SKM-1 treated with dmso at 0.1 percent for 144 hours (cell line): ENCODE results near the gene SYT13.
A peak's percentile ranks its signal among the peaks of the same experiment; 100 is the strongest.
"Not testable (repeated sequence)": the region's sequence is repeated elsewhere in the genome, so short reads cannot be mapped to it uniquely, and the experiment has no call there.

ENCODE experiments used
- DNase-seq: peaks from one replicate; lab custom pipeline; 2025; ENCODE audit not compliant: unreplicated experiment; lab: John Stamatoyannopoulos, UW

Gene SYT13

DNA sequence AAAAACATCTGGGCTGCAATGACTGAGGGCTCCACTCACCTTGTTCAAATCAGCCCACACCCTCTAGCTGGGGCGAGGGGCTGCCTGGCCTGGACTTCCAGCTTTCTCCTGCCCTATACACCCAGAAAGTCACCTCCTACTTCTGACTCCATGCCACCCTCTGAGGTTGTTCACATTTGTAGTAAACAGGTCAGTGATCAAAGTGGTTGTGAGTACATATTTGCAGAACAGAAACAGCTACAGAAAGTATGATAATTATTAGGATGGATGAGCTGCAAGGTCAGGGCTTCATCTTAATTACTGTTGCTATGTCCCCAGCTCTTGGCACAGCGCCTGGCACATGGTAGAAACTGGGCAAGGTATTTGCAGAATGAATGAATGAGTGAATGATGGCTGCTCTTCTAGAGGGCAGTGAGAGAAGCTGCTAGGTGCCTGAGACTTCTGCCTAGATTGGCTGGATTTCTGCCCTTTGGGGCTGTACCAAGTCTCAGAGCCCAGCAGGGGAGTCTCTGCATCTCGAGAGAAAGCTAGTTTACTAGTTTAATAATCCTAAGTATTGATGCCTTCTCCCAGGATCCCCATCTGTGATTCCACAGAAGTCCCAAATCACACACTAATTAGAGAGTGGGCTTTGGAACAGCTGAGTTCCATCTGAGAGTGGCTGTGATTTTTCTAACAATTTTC lies 36.0 kb downstream of the SYT13 start:
- DNase-seq = no peak

DNA sequence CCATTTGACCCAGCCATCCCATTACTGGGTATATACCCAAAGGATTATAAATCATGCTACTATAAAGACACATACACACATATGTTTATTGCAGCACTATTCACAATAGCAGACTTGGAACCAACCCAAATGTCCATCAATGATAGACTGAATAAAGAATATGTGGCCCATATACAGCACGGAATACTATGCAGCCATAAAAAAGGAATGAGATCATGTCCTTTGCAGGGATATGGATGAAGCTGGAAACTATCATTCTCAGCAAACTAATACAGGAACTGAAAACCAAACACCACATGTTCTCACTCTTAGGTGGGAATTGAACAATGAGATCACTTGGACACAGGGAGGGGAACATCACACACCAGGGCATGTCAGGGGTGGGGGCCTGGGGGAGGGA lies 36.8 kb downstream of the SYT13 start:
- not testable (repeated sequence) for DNase-seq

DNA sequence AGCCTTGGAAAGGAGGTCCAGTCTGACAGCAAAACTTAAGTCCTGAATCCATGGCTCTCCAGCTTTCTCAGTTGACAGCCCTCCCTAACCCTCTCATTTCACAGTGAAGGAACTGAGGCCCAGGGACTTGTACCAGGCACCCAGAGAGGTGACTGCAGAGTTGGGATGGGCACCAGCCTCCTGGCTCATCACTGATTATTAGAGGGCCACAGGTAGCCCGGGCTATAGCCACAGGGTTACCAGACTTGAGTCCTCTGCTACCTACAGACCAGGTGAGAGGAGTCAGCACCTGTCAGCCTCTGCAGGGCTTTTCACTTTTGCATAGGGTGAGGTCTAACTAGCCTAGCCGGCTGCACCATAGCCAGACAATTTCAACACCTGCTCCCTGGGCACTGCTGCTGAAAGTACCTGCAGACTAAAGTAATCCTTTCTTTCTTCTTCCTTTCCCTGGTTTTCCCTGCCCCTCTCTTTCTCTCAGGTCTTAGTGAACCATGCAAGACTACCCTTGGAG lies 37.6 kb downstream of the SYT13 start:
- no peak for DNase-seq

DNA sequence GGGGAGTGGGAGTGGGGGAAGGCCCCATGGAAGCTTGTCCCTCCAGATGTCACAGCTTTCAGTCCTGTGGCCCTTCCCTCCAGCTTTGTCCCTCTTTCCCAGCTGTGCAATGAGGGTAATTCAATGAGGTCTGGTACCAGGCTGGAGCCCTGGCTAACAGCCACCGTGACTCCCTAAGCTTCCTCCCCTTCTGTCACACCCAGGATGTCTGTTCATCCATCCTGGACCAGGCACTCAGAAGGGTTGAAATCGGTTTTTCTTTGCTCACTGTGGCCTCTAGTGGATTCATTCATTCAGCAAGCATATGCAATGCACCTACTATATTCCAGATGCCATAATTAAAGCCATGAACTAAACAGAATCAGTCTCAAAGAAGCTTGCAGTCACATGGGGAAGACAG lies 38.7 kb downstream of the SYT13 start:
- DNase-seq = no peak

DNA sequence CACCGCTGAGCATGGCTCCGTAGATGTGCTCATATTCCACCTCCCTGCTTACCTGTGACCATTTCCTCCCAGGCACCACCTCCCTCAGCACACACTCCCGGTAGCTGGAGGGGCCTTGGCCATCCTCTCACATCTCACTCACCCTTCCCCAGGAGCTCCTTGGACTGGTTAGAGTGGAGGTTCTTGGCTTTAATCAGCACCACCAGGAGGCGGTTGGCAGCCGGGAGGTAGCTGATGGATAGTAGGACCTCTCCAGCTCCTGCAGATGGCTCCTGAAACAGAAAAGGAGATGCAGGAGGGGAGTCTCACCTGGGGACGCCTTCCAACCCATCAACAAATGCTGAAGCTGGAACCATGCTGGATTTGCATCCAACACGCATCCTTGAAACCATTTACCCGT lies 39.9 kb downstream of the SYT13 start:
- DNase-seq = no peak

DNA sequence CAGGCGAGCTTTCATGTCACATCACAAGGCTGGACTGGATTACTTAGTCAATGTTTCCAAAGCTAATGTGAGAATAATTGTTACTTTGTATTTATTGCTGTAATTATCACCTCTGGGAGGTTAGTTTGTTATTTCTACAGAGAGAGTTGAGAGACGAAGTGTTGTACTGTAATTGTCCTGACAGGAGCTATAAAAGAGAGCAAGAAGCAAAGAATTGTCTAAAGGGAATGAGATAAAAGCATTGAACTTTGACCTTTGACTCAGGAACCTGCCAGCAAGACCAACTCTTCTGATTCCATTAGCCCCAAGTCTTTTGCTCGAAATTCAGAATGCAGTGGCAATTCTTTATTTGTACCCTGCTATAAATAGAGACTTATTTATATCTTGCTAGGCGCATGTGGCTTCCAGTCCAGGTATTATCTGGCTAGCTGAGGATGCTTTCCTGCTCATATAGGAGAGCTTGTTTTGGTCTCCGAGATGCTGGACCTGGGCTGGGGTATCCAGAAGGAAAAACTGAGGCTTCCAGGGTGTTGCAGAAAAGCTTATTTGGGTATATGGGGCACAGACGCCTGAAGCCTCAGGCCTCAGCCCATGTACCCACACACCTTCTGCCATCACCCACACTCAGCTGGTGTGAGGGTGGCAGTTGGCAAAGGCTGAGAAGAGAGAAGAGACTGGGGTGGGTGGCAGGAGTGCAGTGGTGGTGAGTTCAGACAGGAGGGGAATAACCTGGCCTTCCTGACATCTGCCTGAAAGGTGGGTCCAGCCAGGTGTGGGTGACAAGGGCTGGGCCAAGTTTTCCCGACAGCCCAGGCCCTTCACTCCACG lies 40.7 kb downstream of the SYT13 start:
- DNase-seq = no peak

DNA sequence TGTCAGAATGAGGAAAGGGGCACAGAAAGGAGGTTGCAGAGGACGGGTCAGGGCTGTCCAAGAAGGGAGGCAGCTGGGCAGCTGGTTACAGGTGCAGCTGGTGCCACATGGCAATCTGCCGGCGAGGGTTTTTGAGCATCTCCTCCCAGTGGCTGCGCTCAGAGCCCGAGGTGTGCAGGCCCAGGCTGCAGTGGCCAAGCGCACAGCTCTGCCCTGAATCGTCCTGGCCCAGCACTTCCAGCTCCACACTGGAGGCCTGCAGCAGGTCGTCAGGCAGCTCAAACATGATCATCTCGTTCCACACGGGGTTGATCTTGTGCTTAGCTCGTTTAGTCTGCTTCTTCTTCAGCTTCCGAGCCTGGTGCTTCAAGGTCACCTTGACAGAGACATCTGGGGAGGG lies 42.2 kb downstream of the SYT13 start:
- no peak for DNase-seq

DNA sequence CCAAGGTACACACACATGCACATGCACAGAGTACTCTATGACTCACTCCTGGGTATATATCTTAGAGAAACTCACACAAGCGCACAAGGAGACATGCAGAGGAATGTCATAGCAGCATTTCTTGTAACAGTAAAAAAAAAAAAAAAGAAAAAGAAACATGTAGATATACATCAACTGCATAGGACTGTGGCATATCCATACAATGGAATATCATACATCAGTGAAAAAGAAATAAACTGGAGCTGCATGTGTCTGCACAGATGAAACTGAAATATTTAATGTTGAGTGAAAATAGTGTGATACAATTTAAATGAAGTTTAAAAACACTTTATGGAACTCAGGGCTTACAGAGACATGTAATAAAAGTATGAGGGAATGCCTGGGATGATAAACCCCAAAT lies 46.4 kb downstream of the SYT13 start:
- no peak for DNase-seq

DNA sequence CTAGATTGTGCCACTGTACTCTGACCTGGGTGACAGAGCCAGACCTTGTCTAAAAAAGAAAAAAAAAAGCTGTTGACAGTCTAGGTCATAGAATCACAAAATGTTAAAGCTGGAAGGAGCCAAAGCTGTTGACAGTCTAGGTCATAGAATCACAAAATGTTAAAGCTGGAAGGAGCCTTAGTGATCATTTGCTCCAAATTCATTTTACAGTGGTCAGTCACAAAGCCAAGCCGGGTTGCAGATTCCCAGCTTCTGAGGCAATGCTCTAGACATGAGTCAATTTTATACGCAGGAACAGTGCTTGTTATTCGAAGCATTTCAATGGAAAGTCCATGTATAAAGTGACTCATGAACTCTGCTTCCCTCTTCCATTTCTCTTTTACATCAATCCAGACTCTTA lies 47.4 kb downstream of the SYT13 start:
- no peak for DNase-seq

DNA sequence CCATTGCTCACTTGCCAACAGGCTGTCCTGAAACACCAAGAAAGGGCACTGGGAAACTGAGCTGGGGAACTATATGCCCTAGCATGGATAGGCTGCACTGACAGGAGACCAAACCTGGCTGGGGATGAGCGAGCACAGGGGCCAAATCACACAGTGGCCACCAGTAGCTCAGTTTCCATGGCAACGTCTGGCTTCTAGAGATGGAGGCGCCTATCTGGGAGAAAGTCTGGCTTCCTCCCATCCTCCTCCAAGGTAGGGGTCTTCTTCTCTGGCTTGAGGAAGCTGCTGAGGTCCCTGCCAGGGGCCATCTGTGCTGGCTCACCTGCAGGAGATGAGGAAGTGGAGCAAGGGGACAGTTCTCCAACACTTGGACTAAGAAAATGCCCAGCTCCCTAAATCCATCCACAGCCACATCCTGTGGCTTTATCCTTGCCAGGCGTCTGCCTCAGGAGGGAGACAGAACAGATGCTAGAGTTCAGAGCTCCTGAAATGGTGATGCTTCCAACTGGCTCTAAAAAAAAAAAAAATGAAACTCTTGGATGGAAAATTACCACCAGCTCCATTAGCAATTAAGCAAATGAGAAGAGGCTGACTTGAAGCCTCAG lies 48.3 kb downstream of the SYT13 start:
- no peak for DNase-seq

DNA sequence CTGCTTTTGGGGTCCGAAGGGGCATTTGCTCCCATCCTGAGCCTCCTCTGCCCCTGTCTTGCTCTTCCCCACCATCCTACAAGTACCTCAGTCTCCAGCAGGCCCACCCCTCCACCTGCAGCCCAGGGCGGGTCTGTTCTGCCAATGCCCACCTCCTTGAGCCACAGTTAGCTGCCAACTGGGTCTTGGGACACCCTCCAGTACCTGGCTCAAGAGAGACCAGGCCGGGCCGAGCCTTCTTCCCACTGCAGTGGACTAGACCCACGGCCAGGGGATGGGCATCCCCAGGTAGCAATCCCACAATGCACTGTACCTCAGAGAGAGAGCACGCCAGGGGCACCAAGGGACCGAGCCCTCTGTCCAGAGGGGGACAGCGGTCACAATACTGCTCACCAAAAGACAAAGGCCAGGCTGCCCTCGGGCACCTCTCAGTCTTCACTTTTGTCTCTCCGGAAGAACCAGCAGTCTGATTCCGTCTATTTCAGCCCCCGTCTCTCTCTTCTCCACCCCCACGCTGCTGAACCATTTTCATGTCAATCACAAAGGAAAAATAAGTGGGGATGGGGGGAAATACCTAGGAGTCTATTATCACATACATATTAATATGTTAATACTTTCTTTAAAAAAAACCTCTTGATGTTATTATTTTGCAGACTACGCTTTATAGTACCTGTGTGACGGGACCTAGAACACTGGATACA lies 51.7 kb downstream of the SYT13 start:
- no peak for DNase-seq

DNA sequence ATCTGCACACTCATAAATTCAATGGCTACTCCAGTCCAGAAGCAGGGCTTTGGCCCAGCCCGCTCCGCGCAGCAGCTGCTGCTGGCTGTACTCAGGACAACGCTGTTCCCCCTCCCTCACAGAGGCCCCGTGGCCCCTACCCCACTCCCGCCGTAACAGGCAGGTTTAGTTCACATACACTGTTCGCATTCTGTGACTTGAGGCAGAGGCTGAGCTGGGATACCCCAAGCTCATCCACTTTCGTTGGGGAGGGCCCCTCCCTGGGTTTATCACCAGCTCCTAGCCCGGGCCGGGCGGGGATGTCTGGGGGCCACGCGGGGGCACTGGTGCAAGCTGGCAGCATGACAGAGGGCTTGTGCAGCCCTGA lies 52.4 kb downstream of the SYT13 start:
- DNase-seq = no peak

DNA sequence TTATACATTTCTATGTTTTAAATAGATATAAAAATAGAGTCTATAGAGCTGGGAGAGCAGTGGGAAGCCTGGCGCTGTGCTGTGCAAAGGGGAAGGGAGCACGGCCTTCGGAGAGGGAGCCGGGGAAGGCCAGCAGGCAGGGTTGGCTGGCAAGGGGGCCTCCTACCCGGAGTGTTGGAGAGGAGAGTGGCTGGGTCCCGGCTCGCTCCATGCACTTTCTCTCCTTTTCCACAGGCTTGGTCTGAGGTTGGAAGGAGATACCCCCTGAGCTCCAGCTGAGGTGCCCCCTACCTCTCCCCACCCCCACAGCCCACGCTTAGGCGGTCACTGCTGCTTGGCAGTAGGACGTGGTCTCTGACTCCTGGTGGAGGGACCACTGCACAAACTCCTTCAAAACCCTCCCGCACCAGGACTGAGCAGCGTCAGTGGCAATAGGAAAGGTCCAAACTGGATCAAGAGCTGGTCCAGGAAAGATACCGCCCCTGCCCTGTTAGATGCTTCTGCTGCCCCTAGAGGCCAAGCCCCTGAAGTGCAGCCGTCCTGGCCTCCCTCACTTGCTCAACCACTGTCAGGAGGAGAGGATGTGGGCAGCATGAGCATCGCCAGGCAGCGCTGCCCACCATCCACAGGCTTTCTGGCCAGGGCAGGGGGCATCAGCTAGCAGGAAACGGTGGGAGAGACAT lies 52.9 kb downstream of the SYT13 start:
- peak; percentile 45 for DNase-seq

DNA sequence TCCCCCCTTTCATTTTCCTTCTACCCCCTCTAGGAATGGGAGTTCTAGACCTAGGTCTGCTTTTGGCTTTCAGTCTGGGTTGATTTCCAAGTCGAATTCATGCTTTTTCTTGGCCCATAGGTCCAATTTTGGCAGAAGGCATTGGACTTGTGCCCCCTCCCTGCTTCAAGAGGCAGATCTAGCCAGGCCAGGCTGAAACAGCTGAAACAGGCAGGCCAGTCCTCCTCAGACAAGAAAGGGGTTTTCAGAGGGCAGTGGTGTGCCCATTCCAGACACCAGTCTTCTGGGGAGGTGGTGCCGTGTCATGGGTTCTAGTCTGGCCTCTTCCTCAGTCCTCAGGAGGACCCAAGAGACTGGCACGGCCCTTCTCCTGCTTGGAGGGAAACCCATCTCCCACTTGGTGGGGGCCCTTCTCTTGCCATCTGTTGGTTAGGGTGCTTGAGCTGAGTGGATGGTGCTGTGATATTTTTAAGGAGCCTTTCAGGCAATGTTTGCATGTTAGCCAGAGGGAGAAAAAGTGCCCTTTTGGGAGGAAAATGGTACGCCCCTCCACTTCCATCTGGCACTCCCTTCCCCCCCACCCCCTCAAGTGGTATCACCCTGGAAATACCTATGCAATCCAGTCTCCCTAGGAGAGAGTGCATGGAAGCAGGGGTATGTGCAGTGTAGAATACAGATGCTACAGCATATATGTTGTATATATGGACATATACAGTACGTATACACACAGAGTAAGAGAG lies 53.6 kb downstream of the SYT13 start:
- DNase-seq = no peak

DNA sequence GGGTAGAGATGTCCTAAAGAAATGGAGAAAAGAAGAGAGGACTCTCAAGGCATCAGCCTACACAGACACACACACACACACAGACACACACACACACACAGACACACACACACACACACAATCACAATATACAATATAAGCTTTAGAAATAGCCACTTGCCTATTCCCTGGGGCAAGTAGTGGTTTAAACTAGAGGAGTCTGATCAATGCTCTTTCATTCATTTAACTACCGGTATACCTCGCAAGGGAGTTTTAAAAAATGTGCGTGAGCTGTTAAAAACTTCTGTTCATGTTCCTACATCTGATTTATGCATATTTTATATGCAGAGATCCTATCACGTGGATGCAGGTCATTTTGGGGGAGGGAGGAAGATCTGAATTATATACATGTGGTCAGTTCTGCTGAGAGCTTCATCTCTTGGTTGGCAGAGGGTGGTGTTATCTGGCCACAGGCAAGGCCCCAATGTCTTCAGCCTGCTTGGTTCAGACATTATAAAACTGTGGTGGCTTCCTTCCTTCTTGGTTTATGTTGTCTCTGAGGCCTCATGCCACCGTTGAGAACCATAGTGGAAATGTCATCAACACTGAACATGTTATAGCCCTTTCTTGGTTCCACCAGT lies 56.6 kb downstream of the SYT13 start:
- no peak for DNase-seq

DNA sequence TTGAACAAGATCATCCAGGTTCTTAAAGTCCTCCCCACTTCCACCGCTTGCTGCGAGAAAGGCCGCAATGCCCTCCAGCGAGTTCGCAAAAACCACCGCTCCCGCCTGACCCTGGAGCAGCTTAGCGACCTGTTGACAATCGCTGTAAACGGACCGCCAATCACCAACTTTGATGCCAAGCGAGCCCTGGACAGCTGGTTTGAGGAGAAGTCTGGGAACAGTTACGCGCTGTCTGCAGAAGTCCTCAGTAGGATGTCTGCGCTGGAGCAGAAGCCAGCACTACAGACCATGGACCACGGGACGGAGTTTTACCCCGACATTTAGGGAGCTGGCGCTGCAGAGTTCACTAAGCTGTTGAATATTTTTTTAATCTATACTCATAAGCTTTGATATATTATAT lies 58.3 kb downstream of the SYT13 start:
- DNase-seq = no peak

DNA sequence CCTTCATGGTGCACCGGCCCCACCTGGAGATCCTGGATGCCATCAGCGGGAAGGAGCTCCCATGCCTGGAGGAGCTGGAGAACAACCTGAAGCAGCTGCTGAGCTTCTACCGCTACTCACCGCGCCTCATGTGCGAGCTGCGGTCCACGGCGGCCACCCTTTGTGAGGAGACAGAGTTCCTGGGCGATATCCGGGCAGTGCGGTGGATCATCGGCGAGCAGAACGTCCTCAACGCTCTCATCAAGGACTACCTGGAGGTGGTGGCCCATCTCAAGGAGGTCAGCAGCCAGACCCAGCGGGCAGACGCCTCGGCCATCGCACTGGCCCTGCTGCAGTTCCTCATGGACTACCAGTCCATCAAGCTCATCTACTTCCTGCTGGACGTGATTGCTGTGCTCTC lies 59.2 kb downstream of the SYT13 start:
- no peak for DNase-seq

DNA sequence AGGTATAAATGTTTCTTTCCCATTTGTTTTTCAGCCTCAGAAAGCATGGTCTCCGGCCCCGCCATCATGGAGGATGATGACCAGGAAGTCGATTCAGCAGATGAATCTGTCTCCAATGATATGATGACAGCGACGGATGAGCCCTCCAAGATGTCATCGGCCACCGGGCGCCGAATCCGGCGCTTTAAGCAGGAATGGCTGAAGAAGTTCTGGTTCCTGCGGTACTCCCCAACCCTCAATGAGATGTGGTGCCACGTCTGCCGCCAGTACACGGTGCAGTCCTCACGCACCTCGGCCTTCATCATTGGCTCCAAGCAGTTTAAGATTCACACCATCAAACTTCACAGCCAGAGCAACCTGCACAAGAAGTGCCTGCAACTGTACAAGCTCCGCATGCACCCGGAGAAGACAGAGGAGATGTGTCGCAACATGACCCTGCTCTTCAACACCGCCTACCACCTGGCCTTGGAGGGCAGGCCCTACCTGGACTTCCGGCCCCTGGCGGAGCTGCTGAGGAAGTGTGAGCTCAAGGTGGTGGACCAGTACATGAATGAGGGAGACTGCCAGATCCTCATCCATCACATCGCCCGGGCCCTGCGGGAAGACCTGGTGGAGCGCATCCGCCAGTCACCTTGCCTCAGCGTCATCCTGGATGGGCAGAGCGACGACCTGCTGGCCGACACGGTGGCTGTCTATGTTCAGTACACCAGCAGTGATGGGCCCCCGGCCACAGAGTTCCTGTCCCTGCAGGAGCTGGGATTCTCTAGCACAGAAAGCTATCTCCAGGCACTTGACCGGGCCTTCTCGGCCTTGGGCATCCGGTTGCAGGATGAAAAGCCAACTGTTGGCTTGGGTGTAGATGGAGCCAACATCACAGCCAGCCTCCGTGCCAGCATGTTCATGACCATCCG lies 59.9 kb downstream of the SYT13 start:
- DNase-seq = no peak

DNA sequence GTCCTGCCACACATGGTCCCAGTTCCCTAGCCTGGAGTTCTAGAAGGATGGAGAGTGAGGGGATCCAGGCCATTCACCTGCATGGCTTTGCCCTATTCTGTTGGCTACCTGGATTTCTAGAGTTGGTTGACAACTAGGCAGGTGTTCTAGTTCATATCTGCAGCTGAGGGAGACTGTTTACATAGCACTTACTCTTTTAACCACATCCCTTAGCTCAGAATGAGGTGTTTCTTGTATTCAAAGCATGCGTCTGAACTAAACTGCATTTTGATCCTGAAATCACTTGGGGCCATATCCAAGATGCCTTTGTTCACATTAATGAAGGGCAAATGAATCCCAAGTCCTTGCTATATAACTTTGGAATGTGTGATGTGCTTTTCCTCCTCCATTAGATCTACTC lies 60.9 kb downstream of the SYT13 start:
- no peak for DNase-seq
